ENCODE results near the gene PIGR.
A peak's percentile ranks its signal among the peaks of the same experiment; 100 is the strongest.

The PIGR gene

DNA sequence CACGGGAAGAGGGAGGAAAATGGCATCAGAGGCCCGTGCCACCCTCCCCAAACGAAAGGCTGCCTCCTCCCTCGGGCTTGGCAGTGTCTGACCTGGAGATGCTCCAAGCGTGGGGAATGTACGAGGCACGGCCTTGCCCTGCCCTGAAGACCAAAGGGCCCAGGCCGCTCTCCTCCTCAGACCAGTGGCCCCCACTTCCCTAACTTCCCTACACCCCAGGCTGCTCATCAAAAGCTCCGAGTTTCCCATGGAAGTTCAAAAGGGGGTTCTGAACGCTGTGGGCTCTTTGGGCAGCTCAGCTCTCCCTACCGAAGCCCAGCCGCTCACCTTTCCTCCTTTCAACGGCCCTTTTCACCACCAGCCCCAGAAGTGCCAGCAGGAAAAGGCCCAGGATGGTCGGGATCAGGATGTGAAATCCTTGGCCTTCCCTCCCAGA lies 36.4 kb downstream of the PIGR start:
- no peaks in the 10 kb centered on the region for H3K9me3 ChIP-seq (ENCODE audit: severe bottlenecking)
- no peaks in the 10 kb centered on the region for H3K27me3 ChIP-seq (ENCODE audit: insufficient read depth, poor library complexity, severe bottlenecking)

DNA sequence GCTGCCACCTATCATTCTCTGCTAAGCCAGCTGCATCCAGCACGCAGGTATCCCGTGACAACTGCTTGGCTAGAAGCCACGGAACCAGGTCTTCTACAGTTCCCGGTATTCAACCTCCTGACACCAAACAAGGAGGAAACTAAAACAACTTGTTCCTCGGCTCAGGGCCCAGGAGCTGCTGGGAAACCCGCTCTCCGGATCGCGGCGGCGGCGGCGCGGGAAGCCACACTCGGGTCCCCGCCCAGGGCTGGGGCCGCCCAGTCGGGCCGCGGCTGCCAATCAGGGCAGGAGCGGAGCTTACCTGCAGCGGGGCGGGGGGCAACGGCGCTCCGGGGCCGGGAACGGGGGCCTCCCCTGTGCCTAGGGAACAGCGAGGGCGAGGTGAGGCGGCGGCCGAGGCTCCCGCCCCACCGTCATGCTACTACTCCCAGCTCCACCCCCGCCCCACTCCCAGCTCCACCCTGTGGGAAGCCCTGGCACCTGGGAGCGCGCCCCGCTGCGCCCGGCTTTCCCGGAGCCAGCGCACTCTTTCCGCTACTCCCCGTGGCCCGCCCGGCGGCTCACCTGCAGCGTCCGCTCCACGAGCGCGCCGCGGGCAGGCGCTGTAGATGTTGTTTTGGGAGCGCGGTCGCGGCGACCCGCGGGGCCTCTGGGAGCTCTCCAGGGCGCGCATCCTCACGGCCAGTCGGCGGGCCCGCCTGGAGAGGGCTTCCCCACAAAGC lies 36.9 kb downstream of the PIGR start:
- ATAC-seq (ENCODE audit: low read depth) (peak; percentile 74), DNase-seq (ENCODE audit: low spot score) (peak; percentile 86)
- Histone ChIP-seq H3K36me3 (ENCODE audit: low read depth) (no peaks in the 10 kb centered on the region), H3K9me3 (ENCODE audit: severe bottlenecking) (no peaks in the 10 kb centered on the region), H3K4me1 (ENCODE audit: insufficient read depth, poor library complexity, severe bottlenecking) (peaks cover 20% of the 10 kb centered on the region), H3K27ac (ENCODE audit: poor library complexity, severe bottlenecking) (peak overlapping the region; percentile 74), H3K4me3 (ENCODE audit: severe bottlenecking) (peak overlapping the region; percentile 32), H3K27me3 (ENCODE audit: insufficient read depth, poor library complexity, severe bottlenecking) (no peaks in the 10 kb centered on the region)
- TF ChIP-seq CTCF (IDR thresholded peaks at IDR 0.05; ENCODE audit: poor library complexity, severe bottlenecking) = peak; percentile 30

More for the DNA sequence above, 36.4 kb downstream of the PIGR start:
- ATAC-seq (ENCODE audit: low read depth) (no peak), DNase-seq (ENCODE audit: low spot score) (no peak)
- Histone ChIP-seq H3K27ac (ENCODE audit: poor library complexity, severe bottlenecking) (peak overlapping the region; percentile 74), H3K36me3 (ENCODE audit: low read depth) (no peaks in the 10 kb centered on the region), H3K4me1 (ENCODE audit: insufficient read depth, poor library complexity, severe bottlenecking) (peaks cover 17% of the 10 kb centered on the region), H3K4me3 (ENCODE audit: severe bottlenecking) (peak overlapping the region; percentile 32)
- TF ChIP-seq CTCF (IDR thresholded peaks at IDR 0.05; ENCODE audit: poor library complexity, severe bottlenecking) = no peak

GRCh38 chr1:206908038-206908437 lies 38.2 kb downstream of the PIGR start:
- no peak for ATAC-seq (ENCODE audit: low read depth)
- Histone ChIP-seq H3K36me3 (ENCODE audit: low read depth) (no peaks in the 10 kb centered on the region), H3K27ac (ENCODE audit: poor library complexity, severe bottlenecking) (peak overlapping the region; percentile 74), H3K9me3 (ENCODE audit: severe bottlenecking) (no peaks in the 10 kb centered on the region), H3K4me3 (ENCODE audit: severe bottlenecking) (no peak overlapping the region), H3K4me1 (ENCODE audit: insufficient read depth, poor library complexity, severe bottlenecking) (peaks cover 20% of the 10 kb centered on the region), H3K27me3 (ENCODE audit: insufficient read depth, poor library complexity, severe bottlenecking) (no peaks in the 10 kb centered on the region)
- no peak for DNase-seq (ENCODE audit: low spot score)
- TF ChIP-seq CTCF (IDR thresholded peaks at IDR 0.05; ENCODE audit: poor library complexity, severe bottlenecking) = no peak

DNA sequence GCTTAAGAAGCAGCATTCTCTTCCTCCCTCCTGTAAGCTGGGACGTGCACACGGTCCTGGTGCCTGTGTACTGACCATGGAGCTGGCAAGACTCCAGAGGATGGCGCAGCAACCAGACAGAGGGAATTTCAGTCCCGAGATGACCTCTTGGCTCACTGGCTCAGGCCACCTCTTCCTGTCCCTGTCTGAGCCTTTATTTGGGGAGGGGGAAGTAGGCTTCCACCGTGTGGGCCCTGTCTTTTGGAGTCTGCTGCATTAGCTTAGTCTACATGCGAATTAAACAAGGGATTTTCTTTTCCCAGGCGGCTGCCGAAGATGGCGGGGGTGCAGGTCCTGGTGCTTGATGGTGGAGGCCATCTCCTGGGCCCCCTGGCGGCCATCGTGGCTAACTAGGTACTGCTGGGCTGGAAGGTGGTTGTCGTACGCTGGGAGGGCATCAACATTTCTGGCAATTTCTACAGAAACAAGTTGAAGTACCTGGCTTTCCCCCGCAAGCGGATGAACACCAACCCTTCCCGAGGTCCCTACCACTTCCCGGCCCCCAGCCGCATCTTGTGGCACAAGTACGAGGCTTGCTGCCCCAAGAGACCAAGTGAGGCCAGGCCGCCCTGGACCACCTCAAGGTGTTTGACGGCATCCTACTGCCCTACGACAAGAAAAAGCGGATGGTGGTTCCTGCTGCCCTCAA lies 38.8 kb downstream of the PIGR start:
- no peaks in the 10 kb centered on the region for H3K27me3 ChIP-seq (ENCODE audit: insufficient read depth, poor library complexity, severe bottlenecking)
- no peak for DNase-seq (ENCODE audit: low spot score)

More for the DNA sequence above, 38.8 kb downstream of the PIGR start:
- no peak for TF ChIP-seq CTCF (IDR thresholded peaks at IDR 0.05; ENCODE audit: poor library complexity, severe bottlenecking)
- H3K4me1 ChIP-seq (ENCODE audit: insufficient read depth, poor library complexity, severe bottlenecking) = peaks cover 20% of the 10 kb centered on the region
- no peak overlapping the region for H3K4me3 ChIP-seq (ENCODE audit: severe bottlenecking)
- no peaks in the 10 kb centered on the region for H3K9me3 ChIP-seq (ENCODE audit: severe bottlenecking)
- ATAC-seq (ENCODE audit: low read depth) = no peak
- H3K36me3 ChIP-seq (ENCODE audit: low read depth) = no peaks in the 10 kb centered on the region
- H3K27ac ChIP-seq (ENCODE audit: poor library complexity, severe bottlenecking) = peak overlapping the region; percentile 74
